ENCODE measurements around the gene SLC17A9.

- TF ChIP-seq, protein P1, sequence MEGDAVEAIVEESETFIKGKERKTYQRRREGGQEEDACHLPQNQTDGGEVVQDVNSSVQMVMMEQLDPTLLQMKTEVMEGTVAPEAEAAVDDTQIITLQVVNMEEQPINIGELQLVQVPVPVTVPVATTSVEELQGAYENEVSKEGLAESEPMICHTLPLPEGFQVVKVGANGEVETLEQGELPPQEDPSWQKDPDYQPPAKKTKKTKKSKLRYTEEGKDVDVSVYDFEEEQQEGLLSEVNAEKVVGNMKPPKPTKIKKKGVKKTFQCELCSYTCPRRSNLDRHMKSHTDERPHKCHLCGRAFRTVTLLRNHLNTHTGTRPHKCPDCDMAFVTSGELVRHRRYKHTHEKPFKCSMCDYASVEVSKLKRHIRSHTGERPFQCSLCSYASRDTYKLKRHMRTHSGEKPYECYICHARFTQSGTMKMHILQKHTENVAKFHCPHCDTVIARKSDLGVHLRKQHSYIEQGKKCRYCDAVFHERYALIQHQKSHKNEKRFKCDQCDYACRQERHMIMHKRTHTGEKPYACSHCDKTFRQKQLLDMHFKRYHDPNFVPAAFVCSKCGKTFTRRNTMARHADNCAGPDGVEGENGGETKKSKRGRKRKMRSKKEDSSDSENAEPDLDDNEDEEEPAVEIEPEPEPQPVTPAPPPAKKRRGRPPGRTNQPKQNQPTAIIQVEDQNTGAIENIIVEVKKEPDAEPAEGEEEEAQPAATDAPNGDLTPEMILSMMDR (IDR thresholded peaks at IDR 0.05; ENCODE audit: insufficient read depth, low read depth, low read length), result no peak
- TF ChIP-seq EZH2 (IDR thresholded peaks at IDR 0.05; ENCODE audit: insufficient read depth, low read length), result no peak
Measured at GRCh38 chr20:62917720-62918119, 34.8 kb upstream of the SLC17A9 start.
